Brain microvascular endothelial cell (primary cell): ENCODE data around the gene SULT1C4.

ENCODE experiments used
- DNase-seq: peaks from one replicate; pipeline ENCODE4 v3.0.0-alpha.2; 2020
- H3K27ac ChIP-seq: fragments of 250-450 bp; sonication (Bioruptor Pico); 2 replicates; pipeline ENCODE4 v1.5.1; 2020; ENCODE audit warnings: mild to moderate bottlenecking, moderate library complexity
- H3K27me3 ChIP-seq: fragments of 250-450 bp; sonication (Bioruptor Pico); replicated peaks from 2 replicates; pipeline ENCODE4 v1.5.1; 2020; ENCODE audit warnings: mild to moderate bottlenecking
- H3K36me3 ChIP-seq: fragments of 250-450 bp; sonication (Bioruptor Pico); replicated peaks from 2 replicates; pipeline ENCODE4 v1.5.1; 2020; ENCODE audit warnings: mild to moderate bottlenecking
- H3K4me3 ChIP-seq: 2 replicates; pipeline ENCODE4 v1.5.1; 2011; ENCODE audit warnings: low read depth, mild to moderate bottlenecking, control low read depth, low read length, moderate library complexity
- in situ Hi-C: cut with HindIII; loops from 2 replicates; pipeline ENCODE4 v1.10.0; 2017; ENCODE audit warnings: low sequenced_read_pairs, low pct_ligation_motif_present
- TF ChIP-seq, protein P1 (sequence below): IDR thresholded peaks from 2 replicates; pipeline ENCODE4 v1.5.1; 2011; ENCODE audit warnings: low read depth, mild to moderate bottlenecking, moderate library complexity, low read length, control low read depth, inconsistent platforms; ENCODE audit errors: missing control alignments

The SULT1C4 gene

DNA sequence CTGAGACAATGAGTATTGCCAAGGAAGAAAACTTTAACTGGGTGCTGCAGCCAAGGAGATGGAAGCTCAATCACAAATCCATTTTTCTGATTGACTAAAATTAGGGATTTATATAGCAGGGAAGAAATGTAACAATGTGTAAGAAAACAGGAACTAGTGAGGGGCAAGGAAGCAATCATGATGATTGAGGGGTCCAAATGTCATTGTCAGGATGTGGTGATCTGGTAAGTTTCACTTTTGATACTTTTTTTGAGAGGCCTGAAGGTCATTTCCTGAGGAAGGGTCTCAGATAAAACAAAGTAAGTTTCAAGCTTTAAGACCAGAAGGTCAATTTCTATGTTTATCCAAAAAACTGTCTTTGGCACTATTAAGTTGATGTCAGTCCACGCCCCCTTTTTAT is 59.2 kb downstream of the SULT1C4 start:
- no peak for DNase-seq
- no peak overlapping the region for H3K4me3 ChIP-seq
- TF ChIP-seq, protein P1, sequence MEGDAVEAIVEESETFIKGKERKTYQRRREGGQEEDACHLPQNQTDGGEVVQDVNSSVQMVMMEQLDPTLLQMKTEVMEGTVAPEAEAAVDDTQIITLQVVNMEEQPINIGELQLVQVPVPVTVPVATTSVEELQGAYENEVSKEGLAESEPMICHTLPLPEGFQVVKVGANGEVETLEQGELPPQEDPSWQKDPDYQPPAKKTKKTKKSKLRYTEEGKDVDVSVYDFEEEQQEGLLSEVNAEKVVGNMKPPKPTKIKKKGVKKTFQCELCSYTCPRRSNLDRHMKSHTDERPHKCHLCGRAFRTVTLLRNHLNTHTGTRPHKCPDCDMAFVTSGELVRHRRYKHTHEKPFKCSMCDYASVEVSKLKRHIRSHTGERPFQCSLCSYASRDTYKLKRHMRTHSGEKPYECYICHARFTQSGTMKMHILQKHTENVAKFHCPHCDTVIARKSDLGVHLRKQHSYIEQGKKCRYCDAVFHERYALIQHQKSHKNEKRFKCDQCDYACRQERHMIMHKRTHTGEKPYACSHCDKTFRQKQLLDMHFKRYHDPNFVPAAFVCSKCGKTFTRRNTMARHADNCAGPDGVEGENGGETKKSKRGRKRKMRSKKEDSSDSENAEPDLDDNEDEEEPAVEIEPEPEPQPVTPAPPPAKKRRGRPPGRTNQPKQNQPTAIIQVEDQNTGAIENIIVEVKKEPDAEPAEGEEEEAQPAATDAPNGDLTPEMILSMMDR, result no peak

More for the DNA sequence above, 59.2 kb downstream of the SULT1C4 start:
- Histone ChIP-seq H3K27ac (no peak overlapping the region), H3K36me3 (no peaks in the 10 kb centered on the region), H3K27me3 (no peaks in the 10 kb centered on the region)
- in situ Hi-C loops, result no loop called here
